Liver (tissue), 9 donors: Measurements from ENCODE around the gene CORO2A. TPM values are rescaled to one million over a fixed set of nuclear protein-coding genes. Genes with fewer than 3 reads are reported as not detected.

Experiments
- DNase-seq: peaks from one replicate; pipeline ENCODE4 v3.0.0-alpha.2; 2017; ENCODE audit warnings: low spot score
- H3K27ac ChIP-seq, 2 donors: one replicate each; pipeline ENCODE4 v1.7.0; 2013; ENCODE audit warnings: inconsistent platforms in 2 of 2, low read length in 2 of 2, control low read depth in 1 of 2, low read depth in 1 of 2, mild to moderate bottlenecking in 1 of 2
- H3K27me3 ChIP-seq, 4 donors: one replicate each; pipeline versions ENCODE4 v1.6.1 to v1.7.0; 2013; ENCODE audit warnings: low read length in 3 of 4, inconsistent platforms in 1 of 4, mild to moderate bottlenecking in 1 of 4, moderate library complexity in 1 of 4; ENCODE audit not compliant: control insufficient read depth in 4 of 4, insufficient read depth in 4 of 4
- H3K36me3 ChIP-seq, 4 donors: one replicate each; pipeline versions ENCODE4 v1.6.1 to v1.7.0; 2013; ENCODE audit warnings: low read length in 3 of 4, mild to moderate bottlenecking in 3 of 4, low read depth in 1 of 4, moderate library complexity in 1 of 4; ENCODE audit not compliant: control insufficient read depth in 4 of 4, insufficient read depth in 3 of 4
- H3K4me1 ChIP-seq, 4 donors: one replicate each; pipeline versions ENCODE4 v1.6.1 to v1.7.0; 2013; ENCODE audit warnings: low read length in 3 of 4, mild to moderate bottlenecking in 3 of 4, moderate library complexity in 1 of 4; ENCODE audit not compliant: control insufficient read depth in 4 of 4, insufficient read depth in 4 of 4
- H3K4me3 ChIP-seq, 3 donors: one replicate each; pipeline versions ENCODE4 v1.6.1 to v1.7.0; 2013; ENCODE audit warnings: low read length in 3 of 3, control low read depth in 1 of 3, low read depth in 1 of 3, mild to moderate bottlenecking in 1 of 3
- H3K9ac ChIP-seq, 2 donors: one replicate each; pipeline ENCODE4 v1.7.0; 2013; ENCODE audit warnings: low read length in 2 of 2, mild to moderate bottlenecking in 2 of 2, moderate library complexity in 2 of 2, control low read depth in 1 of 2, low read depth in 1 of 2
- H3K9me3 ChIP-seq, 4 donors: one replicate each; pipeline versions ENCODE4 v1.6.1 to v1.7.0; 2013; ENCODE audit warnings: low read length in 3 of 4; ENCODE audit not compliant: control insufficient read depth in 4 of 4
- CTCF ChIP-seq: fragments of 150-350 bp; IDR thresholded peaks from 2 replicates; pipeline ENCODE4 v1.5.1; 2017; ENCODE audit warnings: improper control_type of control experiment, low read depth, low read length; ENCODE audit not compliant: missing input control
- FOXA1 ChIP-seq: IDR thresholded peaks from 2 replicates; pipeline ENCODE4 v1.6.1; 2016; ENCODE audit warnings: antibody characterized with exemption
- FOXA2 ChIP-seq: IDR thresholded peaks from 2 replicates; pipeline ENCODE4 v1.6.1; 2016; ENCODE audit warnings: antibody characterized with exemption
- HNF4G ChIP-seq: IDR thresholded peaks from 2 replicates; pipeline ENCODE4 v1.6.1; 2016; ENCODE audit warnings: antibody characterized with exemption
- JUND ChIP-seq, 2 donors: IDR thresholded peaks; 2 replicates each; pipeline ENCODE4 v1.6.1; 2016; ENCODE audit warnings: antibody characterized with exemption in 2 of 2
- MAX ChIP-seq: IDR thresholded peaks from 2 replicates; pipeline ENCODE4 v1.6.1; 2016; ENCODE audit warnings: antibody characterized with exemption
- NR2F2 ChIP-seq: IDR thresholded peaks from 2 replicates; pipeline ENCODE4 v1.6.1; 2016; ENCODE audit warnings: antibody characterized with exemption
- RAD21 ChIP-seq, 2 donors: IDR thresholded peaks; 2 replicates each; pipeline ENCODE4 v1.6.1; 2016; ENCODE audit warnings: antibody characterized with exemption in 2 of 2, mild to moderate bottlenecking in 2 of 2
- RXRA ChIP-seq, 2 donors: IDR thresholded peaks; 2 replicates each; pipeline ENCODE4 v1.6.1; 2017 to 2018; ENCODE audit warnings: antibody characterized with exemption in 2 of 2, mild to moderate bottlenecking in 1 of 2
- SP1 ChIP-seq: IDR thresholded peaks from 2 replicates; pipeline ENCODE4 v1.6.1; 2018; ENCODE audit warnings: antibody characterized with exemption, mild to moderate bottlenecking
- TAF1 ChIP-seq: conservative IDR thresholded peaks from 2 replicates; pipeline ENCODE4 v1.6.1; 2016; ENCODE audit warnings: antibody characterized with exemption, mild to moderate bottlenecking
- ZBTB33 ChIP-seq: IDR thresholded peaks from 2 replicates; pipeline ENCODE4 v1.6.1; 2016; ENCODE audit warnings: antibody characterized with exemption
- WGBS: extraction: QIAGEN DNeasy Blood & Tissue Kit; methylation state at CpG from one replicate; pipeline ENCODE4 v1.1.7; 2013; 5-methylcytosine and 5-hydroxymethylcytosine counted together
- polyA plus RNA-seq, 2 donors: library from polyadenylated mRNA; stranded (reverse) in 1 of 2; unstranded in 1 of 2; fragments of 200-250 nt in 1 of 2; fragments of >200 nt in 1 of 2; fragmentation: Nextera tagmentation in 1 of 2; extraction: Ambion mirVana in 1 of 2; gene quantifications; one replicate each; pipeline versions ENCODE4 v1.2.1 to v1.2.3, GENCODE V29; 2013 to 2015
- total RNA-seq, 2 donors: library from RNA; depleted of rRNA; stranded (reverse); fragments of >200 nt; gene quantifications; one replicate each; pipeline ENCODE4 v1.2.3, GENCODE V29; 2014
- TF ChIP-seq, protein P1 (sequence below): IDR thresholded peaks from 2 replicates; pipeline ENCODE4 v1.6.1; 2016; ENCODE audit warnings: antibody characterized with exemption, mild to moderate bottlenecking
- donor health status: healthy.
- donor health status: healthy.
- donor health status: healthy.
- donor health status: healthy.
- donor health status: healthy.

Gene CORO2A
- total and polyA plus RNA-seq, 4 donors = 1.2 to 2.8 (median 1.4) TPM

DNA sequence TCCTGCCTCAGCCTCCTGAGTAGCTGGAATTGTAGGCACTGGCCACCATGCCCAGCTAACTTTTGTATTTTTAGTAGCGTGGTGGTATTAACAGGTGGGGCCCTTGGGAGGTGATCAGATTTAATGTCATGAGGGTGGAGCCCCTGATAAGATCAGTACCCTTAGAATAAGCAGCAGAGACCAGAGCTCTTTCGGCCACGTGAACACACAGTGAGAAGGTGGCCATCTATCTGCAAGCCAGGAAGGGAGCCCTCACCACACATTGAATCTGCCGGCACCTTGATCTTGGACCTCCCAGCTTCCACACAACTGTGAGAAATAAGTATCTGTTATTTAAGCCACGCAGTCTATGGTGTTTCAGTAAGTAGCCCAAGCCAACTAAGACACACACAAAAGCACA lies 40.5 kb upstream of the CORO2A start:
- Histone ChIP-seq H3K4me3 (no peak overlapping the region), H3K9me3 (no peaks in the 10 kb centered on the region), H3K4me1 (peaks cover 0 to 36% (median 14%) of the 10 kb centered on the region in 4 donors), H3K27ac (no peak overlapping the region), H3K9ac (no peak overlapping the region), H3K36me3 (peaks cover 0 to 3% (median 0%) of the 10 kb centered on the region in 4 donors), H3K27me3 (no peaks in the 10 kb centered on the region)
- DNase-seq = no peak
- TF ChIP-seq RAD21 (IDR thresholded peaks at IDR 0.05) (no peak), CTCF (no peak), MAX (no peak), HNF4G (no peak), RXRA (IDR thresholded peaks at IDR 0.05) (no peak), FOXA1 (no peak), ZBTB33 (no peak), TAF1 (no peak), FOXA2 (no peak), NR2F2 (no peak)
- whole genome bisulfite sequencing = 96% methylated on average over 5 of the region's 5 CpGs

GRCh38 chr9:98231770-98232478 lies 39.5 kb upstream of the CORO2A start:
- Histone ChIP-seq H3K4me1 (peaks cover 2 to 44% (median 21%) of the 10 kb centered on the region in 4 donors), H3K27ac (no peak overlapping the region), H3K36me3 (peaks cover 0 to 3% (median 0%) of the 10 kb centered on the region in 4 donors), H3K4me3 (no peak overlapping the region), H3K9ac (no peak overlapping the region), H3K27me3 (no peaks in the 10 kb centered on the region), H3K9me3 (no peaks in the 10 kb centered on the region)
- 92% methylated on average over 6 of the region's 6 CpGs for WGBS
- TF ChIP-seq JUND (IDR thresholded peaks at IDR 0.05) = peak in 1 of 2 donors; percentile 14
- TF ChIP-seq, protein P1, sequence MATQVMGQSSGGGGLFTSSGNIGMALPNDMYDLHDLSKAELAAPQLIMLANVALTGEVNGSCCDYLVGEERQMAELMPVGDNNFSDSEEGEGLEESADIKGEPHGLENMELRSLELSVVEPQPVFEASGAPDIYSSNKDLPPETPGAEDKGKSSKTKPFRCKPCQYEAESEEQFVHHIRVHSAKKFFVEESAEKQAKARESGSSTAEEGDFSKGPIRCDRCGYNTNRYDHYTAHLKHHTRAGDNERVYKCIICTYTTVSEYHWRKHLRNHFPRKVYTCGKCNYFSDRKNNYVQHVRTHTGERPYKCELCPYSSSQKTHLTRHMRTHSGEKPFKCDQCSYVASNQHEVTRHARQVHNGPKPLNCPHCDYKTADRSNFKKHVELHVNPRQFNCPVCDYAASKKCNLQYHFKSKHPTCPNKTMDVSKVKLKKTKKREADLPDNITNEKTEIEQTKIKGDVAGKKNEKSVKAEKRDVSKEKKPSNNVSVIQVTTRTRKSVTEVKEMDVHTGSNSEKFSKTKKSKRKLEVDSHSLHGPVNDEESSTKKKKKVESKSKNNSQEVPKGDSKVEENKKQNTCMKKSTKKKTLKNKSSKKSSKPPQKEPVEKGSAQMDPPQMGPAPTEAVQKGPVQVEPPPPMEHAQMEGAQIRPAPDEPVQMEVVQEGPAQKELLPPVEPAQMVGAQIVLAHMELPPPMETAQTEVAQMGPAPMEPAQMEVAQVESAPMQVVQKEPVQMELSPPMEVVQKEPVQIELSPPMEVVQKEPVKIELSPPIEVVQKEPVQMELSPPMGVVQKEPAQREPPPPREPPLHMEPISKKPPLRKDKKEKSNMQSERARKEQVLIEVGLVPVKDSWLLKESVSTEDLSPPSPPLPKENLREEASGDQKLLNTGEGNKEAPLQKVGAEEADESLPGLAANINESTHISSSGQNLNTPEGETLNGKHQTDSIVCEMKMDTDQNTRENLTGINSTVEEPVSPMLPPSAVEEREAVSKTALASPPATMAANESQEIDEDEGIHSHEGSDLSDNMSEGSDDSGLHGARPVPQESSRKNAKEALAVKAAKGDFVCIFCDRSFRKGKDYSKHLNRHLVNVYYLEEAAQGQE = no peak
- TF ChIP-seq SP1 = no peak
- DNase-seq = no peak
